Nephron progenitor cell (in vitro differentiated cells): ENCODE results near the gene KRT74.

ENCODE experiments used
- DNase-seq: peaks from one replicate; pipeline ENCODE4 v3.0.0; 2021
- H3K27ac Mint-ChIP-seq: 2 replicates; pipeline ENCODE4 v1.8.0; 2021; ENCODE audit warnings: mild to moderate bottlenecking, moderate library complexity, mixed read lengths
- H3K27me3 Mint-ChIP-seq: 2 replicates; pipeline ENCODE4 v1.8.0; 2021; ENCODE audit warnings: mild to moderate bottlenecking, low read depth, mixed read lengths; ENCODE audit not compliant: poor library complexity
- H3K36me3 Mint-ChIP-seq: 2 replicates; pipeline ENCODE4 v1.8.0; 2021; ENCODE audit warnings: low read depth, mixed read lengths
- H3K4me1 Mint-ChIP-seq: 2 replicates; pipeline ENCODE4 v1.8.0; 2021; ENCODE audit warnings: mixed read lengths
- H3K4me3 Mint-ChIP-seq: 2 replicates; pipeline ENCODE4 v1.8.0; 2021; ENCODE audit warnings: mild to moderate bottlenecking, moderate library complexity, mixed read lengths
- H3K9me3 Mint-ChIP-seq: 2 replicates; pipeline ENCODE4 v1.8.0; 2021; ENCODE audit warnings: mild to moderate bottlenecking, moderate library complexity, mixed read lengths
- TF ChIP-seq, protein P1 (sequence below): fragments of 200-600 bp; sonication (generic); IDR thresholded peaks from 2 replicates; pipeline ENCODE4 v1.5.0; 2021; ENCODE audit warnings: antibody characterized with exemption

The KRT74 gene

DNA sequence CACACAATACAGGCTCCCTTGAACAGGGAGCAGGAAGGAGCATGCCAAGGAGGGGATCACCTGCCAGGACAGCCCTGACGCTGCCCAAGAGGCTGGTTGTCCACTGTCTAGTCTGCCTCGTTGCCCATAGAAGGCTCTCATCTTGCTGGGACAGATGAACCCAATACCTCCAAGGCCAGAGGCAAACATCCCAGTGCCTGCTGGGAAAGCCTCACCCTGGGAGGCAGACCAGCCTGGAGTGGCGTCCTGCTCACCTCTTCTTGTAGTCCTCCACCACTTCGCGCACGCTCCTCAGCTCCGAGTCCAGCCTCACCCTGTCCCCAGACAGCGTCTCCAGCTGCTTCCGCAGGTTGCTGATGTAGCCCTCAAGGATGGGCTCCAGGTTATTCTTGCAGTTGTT, 42.3 kb upstream of the KRT74 start:
- no peak overlapping the region for H3K4me3 Mint-ChIP-seq
- no peaks in the 10 kb centered on the region for H3K4me1 Mint-ChIP-seq
- H3K9me3 Mint-ChIP-seq: no peaks in the 10 kb centered on the region
- H3K27ac Mint-ChIP-seq: no peak overlapping the region
- H3K27me3 Mint-ChIP-seq: peaks cover 21% of the 10 kb centered on the region
- TF ChIP-seq, protein P1, sequence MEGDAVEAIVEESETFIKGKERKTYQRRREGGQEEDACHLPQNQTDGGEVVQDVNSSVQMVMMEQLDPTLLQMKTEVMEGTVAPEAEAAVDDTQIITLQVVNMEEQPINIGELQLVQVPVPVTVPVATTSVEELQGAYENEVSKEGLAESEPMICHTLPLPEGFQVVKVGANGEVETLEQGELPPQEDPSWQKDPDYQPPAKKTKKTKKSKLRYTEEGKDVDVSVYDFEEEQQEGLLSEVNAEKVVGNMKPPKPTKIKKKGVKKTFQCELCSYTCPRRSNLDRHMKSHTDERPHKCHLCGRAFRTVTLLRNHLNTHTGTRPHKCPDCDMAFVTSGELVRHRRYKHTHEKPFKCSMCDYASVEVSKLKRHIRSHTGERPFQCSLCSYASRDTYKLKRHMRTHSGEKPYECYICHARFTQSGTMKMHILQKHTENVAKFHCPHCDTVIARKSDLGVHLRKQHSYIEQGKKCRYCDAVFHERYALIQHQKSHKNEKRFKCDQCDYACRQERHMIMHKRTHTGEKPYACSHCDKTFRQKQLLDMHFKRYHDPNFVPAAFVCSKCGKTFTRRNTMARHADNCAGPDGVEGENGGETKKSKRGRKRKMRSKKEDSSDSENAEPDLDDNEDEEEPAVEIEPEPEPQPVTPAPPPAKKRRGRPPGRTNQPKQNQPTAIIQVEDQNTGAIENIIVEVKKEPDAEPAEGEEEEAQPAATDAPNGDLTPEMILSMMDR: no peak
- DNase-seq: no peak
- H3K36me3 Mint-ChIP-seq: no peaks in the 10 kb centered on the region

DNA sequence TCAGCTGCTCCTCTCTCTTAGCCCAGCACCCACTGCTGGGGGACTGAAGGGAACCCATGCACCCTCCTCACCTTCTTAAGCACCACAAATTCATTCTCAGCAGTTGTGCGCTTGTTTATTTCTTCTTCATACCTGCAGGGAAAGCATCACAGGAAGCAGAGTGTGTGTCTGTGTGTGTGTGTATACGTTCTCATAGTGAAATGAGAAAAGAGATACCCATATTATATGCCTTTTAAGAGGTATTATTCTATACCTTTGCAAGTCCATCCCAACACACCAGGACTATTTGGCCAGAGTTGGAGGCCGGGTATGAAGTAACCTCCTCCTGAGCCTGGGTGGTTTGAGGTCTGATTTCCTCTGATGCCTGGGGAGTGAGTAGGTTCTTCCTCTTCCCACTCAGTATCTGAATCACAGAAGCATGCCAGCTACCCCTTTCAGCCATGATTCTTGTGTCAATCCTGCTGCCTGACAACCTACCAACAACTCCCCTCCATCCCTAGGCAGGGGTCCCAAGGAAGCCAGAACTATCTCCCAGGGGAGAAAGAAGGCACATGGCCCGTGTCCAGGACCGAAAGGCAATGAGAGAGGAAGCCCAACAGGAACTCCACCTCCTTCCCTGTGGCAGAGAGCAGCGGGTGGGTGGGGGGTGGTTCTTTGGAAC, 41.7 kb upstream of the KRT74 start:
- Mint-ChIP-seq H3K36me3 (no peaks in the 10 kb centered on the region), H3K27ac (peak overlapping the region; percentile 42), H3K4me1 (no peaks in the 10 kb centered on the region), H3K27me3 (peaks cover 21% of the 10 kb centered on the region), H3K9me3 (no peaks in the 10 kb centered on the region), H3K4me3 (no peak overlapping the region)
- TF ChIP-seq, protein P1: no peak
- DNase-seq: no peak

DNA sequence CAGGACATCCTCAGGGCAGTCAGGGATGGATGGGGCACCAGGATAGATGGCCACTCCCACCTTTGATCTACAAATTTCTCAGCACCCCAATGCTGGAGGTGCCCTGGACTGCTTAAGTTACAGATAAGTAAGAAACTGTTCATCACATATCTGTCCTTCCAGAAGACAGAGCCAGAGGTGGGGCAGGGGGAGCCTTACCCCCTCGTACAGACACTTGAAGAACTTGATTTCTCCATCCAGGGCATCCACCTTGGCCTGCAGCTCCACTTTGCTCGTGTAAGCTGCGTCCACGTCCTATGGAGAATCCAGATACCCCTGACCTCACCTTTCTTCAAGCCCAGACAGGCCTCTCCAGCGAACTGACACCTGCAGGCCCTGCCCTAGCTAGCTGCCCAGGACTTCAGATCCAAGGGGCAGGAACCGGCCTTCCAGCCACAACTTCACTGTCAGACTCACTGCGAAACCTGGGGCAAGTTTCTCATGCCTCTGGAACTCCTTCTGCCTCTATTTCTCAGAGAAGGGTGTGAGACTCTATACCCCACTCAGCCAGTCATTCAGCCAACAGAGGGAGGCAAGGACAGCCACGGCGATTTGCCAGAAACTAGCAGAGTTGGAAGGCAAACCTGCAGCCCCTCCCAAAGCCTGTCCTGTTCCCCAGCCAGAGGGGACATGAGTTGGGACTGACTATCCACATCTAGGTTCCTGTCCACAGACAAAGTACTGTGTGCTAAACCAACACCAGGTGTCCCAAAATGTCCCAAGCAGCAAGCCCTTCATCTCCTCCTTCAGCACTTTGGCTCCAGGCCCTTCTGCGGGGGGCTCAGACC, 41.0 kb upstream of the KRT74 start:
- Mint-ChIP-seq H3K4me3 (no peak overlapping the region), H3K4me1 (no peaks in the 10 kb centered on the region), H3K27me3 (peaks cover 21% of the 10 kb centered on the region), H3K27ac (no peak overlapping the region), H3K36me3 (no peaks in the 10 kb centered on the region), H3K9me3 (no peaks in the 10 kb centered on the region)
- TF ChIP-seq, protein P1: no peak
- no peak for DNase-seq

DNA sequence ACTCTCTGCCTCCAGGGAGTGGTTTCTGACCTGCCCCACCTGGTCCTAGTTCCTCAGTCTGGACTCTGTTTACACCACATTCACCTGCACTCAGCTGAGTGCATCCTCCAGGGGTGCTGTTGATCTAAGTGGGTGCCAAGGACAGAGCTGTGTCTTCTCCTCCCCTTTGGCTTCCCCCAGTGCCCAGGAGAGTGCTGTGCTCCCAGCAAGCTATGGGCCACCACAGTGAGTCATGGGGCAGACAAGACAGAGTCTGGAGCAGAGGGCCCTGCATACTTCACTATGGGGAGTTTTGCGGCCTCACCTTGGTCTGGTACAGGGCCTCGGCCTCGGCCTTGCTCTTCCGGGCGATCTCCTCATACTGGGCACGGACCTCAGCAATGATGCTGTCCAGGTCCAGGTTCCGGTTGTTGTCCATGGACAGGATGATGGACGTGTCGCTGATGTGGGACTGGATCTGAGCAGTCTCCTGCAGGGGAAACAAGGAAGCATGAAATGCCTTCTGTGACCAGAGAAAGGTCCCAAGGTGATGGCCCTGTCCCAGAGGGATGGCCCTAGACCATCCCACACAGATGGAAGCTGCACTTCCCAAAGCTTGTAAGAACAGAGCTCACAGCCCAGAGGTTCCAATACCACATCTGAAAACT, 39.9 kb upstream of the KRT74 start:
- Mint-ChIP-seq H3K27ac (no peak overlapping the region), H3K27me3 (peaks cover 24% of the 10 kb centered on the region), H3K36me3 (no peaks in the 10 kb centered on the region), H3K4me3 (no peak overlapping the region), H3K4me1 (no peaks in the 10 kb centered on the region), H3K9me3 (no peaks in the 10 kb centered on the region)
- DNase-seq: no peak
- TF ChIP-seq, protein P1: no peak

GRCh38 chr12:52612431-52613383, 39.1 kb upstream of the KRT74 start:
- H3K27ac Mint-ChIP-seq: no peak overlapping the region
- TF ChIP-seq, protein P1: no peak
- H3K4me3 Mint-ChIP-seq: no peak overlapping the region
- no peaks in the 10 kb centered on the region for H3K36me3 Mint-ChIP-seq
- no peaks in the 10 kb centered on the region for H3K9me3 Mint-ChIP-seq
- H3K27me3 Mint-ChIP-seq: peaks cover 27% of the 10 kb centered on the region
- H3K4me1 Mint-ChIP-seq: no peaks in the 10 kb centered on the region
- no peak for DNase-seq
